NCI-H146 treated with DMSO at 0.1 percent for 48 hours (cell line): ENCODE data around the gene KCNAB1.
"Not testable (repeated sequence)": the region's sequence is repeated elsewhere in the genome, so short reads cannot be mapped to it uniquely, and the experiment has no call there.

Source experiments
- DNase-seq: peaks from one replicate; lab custom pipeline; 2025; ENCODE audit not compliant: unreplicated experiment; lab: John Stamatoyannopoulos, UW

Gene KCNAB1

GRCh38 chr3:156175570-156175969 is 55.2 kb downstream of the KCNAB1 start:
- DNase-seq, result no peak

- no peak for DNase-seq
Measured at GRCh38 chr3:156176048-156176447, 55.7 kb downstream of the KCNAB1 start.

GRCh38 chr3:156176629-156177210 is 56.3 kb downstream of the KCNAB1 start:
- DNase-seq, result no peak

- no peak for DNase-seq
Measured at GRCh38 chr3:156180077-156180476, 59.7 kb downstream of the KCNAB1 start.

- DNase-seq, result no peak
Measured at GRCh38 chr3:156181509-156181908, 61.1 kb downstream of the KCNAB1 start.

- no peak for DNase-seq
Measured at GRCh38 chr3:156183396-156183795, 63.0 kb downstream of the KCNAB1 start.

GRCh38 chr3:156184156-156184555 is 63.8 kb downstream of the KCNAB1 start:
- no peak for DNase-seq

- DNase-seq, result no peak
Measured at GRCh38 chr3:156187146-156187769, 66.9 kb downstream of the KCNAB1 start.

GRCh38 chr3:156188757-156189156 is 68.4 kb downstream of the KCNAB1 start:
- no peak for DNase-seq

GRCh38 chr3:156189927-156190326 is 69.5 kb downstream of the KCNAB1 start:
- DNase-seq, result no peak

- not testable (repeated sequence) for DNase-seq
Measured at GRCh38 chr3:156194945-156195344, 74.6 kb downstream of the KCNAB1 start.

- DNase-seq, result not testable (repeated sequence)
Measured at GRCh38 chr3:156197152-156197551, 76.8 kb downstream of the KCNAB1 start.

GRCh38 chr3:156201411-156202405 is 81.3 kb downstream of the KCNAB1 start:
- DNase-seq, result no peak

GRCh38 chr3:156206157-156206556 is 85.8 kb downstream of the KCNAB1 start:
- DNase-seq, result no peak

GRCh38 chr3:156207802-156208685 is 87.7 kb downstream of the KCNAB1 start:
- no peak for DNase-seq

GRCh38 chr3:156209631-156210335 is 89.4 kb downstream of the KCNAB1 start:
- DNase-seq, result no peak

- no peak for DNase-seq
Measured at GRCh38 chr3:156211583-156211982, 91.2 kb downstream of the KCNAB1 start.

GRCh38 chr3:156214676-156215075 is 94.3 kb downstream of the KCNAB1 start:
- DNase-seq, result no peak

- DNase-seq, result no peak
Measured at GRCh38 chr3:156215751-156216150, 95.4 kb downstream of the KCNAB1 start.

- no peak for DNase-seq
Measured at GRCh38 chr3:156216216-156216615, 95.8 kb downstream of the KCNAB1 start.
